PFSK-1 (cell line): ENCODE data around the gene KANK4.

Experiments
- FOXP2 ChIP-seq: optimal IDR thresholded peaks from 2 replicates; pipeline ENCODE3; 2011; ENCODE audit warnings: borderline replicate concordance, control low read depth, inconsistent platforms; ENCODE audit not compliant: insufficient read depth; ENCODE audit errors: extremely low read length, extremely low read depth
- POLR2AphosphoS5 ChIP-seq: IDR thresholded peaks from 2 replicates; pipeline ENCODE4 v1.6.1; 2012; ENCODE audit warnings: low read depth, mild to moderate bottlenecking, control low read depth, low read length, moderate library complexity
- SIN3A ChIP-seq: IDR thresholded peaks from 2 replicates; pipeline ENCODE4 v1.6.1; 2012; ENCODE audit warnings: mild to moderate bottlenecking, low read length, moderate library complexity, borderline replicate concordance; ENCODE audit not compliant: insufficient read depth
- TAF1 ChIP-seq: IDR thresholded peaks from 2 replicates; pipeline ENCODE4 v1.6.1; 2012; ENCODE audit warnings: low read length, control low read depth, borderline replicate concordance; ENCODE audit not compliant: insufficient read depth
- TF ChIP-seq, protein P1 (sequence below), 2 experiments: IDR thresholded peaks; 2 replicates each; pipeline versions ENCODE4 v1.6.1 to v1.8.0; 2011 to 2012; ENCODE audit warnings: low read depth in 2 of 2, low read length in 2 of 2, control low read depth in 1 of 2, inconsistent platforms in 1 of 2, mild to moderate bottlenecking in 1 of 2, moderate library complexity in 1 of 2; ENCODE audit not compliant: insufficient read depth in 1 of 2

KANK4 gene

DNA sequence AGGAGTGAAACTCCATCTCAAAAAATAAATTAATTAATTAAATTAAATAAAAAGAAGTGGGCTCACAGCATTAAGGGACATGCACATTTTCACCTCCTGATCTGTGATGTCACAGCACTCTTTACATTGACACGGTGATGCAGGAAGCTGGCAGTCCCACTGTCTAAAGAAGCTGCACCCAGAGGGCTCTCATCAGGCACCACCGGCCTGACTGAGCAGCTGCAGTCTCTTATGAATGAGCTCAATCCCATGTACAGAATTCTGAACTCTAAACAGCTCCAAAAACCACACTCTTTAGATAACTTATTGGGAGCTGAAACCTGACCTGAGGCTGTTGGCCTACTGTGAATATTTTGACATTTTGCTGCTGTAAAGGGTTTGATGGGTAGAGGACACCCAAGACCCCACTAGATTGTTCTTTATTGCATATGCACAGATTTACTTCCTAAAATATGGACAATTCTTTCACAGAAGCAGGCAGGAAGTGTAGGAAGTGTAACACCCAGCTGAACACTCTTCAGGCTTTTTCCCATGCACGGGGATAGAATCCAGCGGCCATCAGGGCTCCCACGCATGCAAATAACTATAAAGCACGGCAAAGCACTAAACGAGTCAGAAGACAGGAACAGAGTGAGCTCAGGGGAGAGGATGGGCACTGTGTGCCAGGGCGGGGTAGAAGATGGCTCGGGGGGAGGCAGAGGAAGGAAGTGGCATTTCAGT lies 78.4 kb downstream of the KANK4 start:
- TF ChIP-seq SIN3A (no peak), POLR2AphosphoS5 (no peak), TAF1 (no peak), FOXP2 (no peak)
- TF ChIP-seq, protein P1, sequence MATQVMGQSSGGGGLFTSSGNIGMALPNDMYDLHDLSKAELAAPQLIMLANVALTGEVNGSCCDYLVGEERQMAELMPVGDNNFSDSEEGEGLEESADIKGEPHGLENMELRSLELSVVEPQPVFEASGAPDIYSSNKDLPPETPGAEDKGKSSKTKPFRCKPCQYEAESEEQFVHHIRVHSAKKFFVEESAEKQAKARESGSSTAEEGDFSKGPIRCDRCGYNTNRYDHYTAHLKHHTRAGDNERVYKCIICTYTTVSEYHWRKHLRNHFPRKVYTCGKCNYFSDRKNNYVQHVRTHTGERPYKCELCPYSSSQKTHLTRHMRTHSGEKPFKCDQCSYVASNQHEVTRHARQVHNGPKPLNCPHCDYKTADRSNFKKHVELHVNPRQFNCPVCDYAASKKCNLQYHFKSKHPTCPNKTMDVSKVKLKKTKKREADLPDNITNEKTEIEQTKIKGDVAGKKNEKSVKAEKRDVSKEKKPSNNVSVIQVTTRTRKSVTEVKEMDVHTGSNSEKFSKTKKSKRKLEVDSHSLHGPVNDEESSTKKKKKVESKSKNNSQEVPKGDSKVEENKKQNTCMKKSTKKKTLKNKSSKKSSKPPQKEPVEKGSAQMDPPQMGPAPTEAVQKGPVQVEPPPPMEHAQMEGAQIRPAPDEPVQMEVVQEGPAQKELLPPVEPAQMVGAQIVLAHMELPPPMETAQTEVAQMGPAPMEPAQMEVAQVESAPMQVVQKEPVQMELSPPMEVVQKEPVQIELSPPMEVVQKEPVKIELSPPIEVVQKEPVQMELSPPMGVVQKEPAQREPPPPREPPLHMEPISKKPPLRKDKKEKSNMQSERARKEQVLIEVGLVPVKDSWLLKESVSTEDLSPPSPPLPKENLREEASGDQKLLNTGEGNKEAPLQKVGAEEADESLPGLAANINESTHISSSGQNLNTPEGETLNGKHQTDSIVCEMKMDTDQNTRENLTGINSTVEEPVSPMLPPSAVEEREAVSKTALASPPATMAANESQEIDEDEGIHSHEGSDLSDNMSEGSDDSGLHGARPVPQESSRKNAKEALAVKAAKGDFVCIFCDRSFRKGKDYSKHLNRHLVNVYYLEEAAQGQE (IDR thresholded peaks at IDR 0.05; ENCODE audit: insufficient read depth in 1 of 2, low read depth in 2 of 2, low read length in 2 of 2), result no peak

DNA sequence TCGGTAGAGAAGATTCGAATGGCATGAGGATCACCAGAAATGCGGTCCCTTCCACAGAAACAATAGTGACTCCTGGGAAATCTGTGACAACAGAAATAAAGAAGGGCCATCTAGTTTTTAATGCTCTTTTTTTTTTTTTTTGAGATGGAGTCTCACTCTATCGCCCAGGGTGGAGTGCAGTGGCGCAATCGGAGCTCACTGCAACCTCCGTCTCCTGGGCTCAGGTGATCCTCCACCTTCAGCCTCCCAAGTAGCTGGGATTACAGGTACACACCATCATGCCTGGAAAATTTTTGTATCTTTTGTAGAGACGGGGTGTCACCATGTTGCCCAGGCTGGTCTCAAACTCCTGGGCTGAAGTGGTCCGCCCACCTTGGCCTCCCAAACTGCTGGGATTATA lies 80.7 kb downstream of the KANK4 start:
- TF ChIP-seq TAF1 (no peak), POLR2AphosphoS5 (no peak), FOXP2 (no peak), SIN3A (no peak)
- TF ChIP-seq, protein P1 (IDR thresholded peaks at IDR 0.05; ENCODE audit: insufficient read depth in 1 of 2, low read depth in 2 of 2, low read length in 2 of 2), result no peak

- TF ChIP-seq, protein P1 (IDR thresholded peaks at IDR 0.05; ENCODE audit: insufficient read depth in 1 of 2, low read depth in 2 of 2, low read length in 2 of 2), result no peak
- TF ChIP-seq FOXP2 (no peak), TAF1 (no peak), POLR2AphosphoS5 (no peak), SIN3A (no peak)
Observed at GRCh38 chr1:62237950-62238374, 81.3 kb downstream of the KANK4 start.

DNA sequence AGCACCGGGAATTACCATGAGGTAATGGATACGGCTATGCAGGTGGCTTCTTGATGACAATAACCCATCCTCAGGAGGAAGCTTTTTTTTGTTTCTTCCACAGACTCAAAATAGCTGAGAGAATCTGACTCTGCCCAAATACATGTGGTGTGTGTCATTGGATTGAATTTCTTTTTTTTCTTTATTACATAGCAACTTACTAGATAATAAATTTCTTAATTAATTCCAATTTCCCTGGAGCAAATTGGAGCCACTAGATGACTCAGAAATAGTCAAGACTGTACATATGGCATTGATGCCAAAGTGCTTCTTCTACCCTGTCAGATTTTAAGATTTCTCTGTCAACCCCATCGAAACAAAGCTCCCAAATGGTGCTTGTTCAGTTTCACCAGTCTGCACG lies 81.9 kb downstream of the KANK4 start:
- TF ChIP-seq SIN3A (no peak), TAF1 (no peak), POLR2AphosphoS5 (no peak), FOXP2 (no peak)
- TF ChIP-seq, protein P1 (IDR thresholded peaks at IDR 0.05; ENCODE audit: insufficient read depth in 1 of 2, low read depth in 2 of 2, low read length in 2 of 2), result no peak
